T1000 (cell line): Measurements from ENCODE around the gene USP27X.
A peak's percentile ranks its signal among the peaks of the same experiment; 100 is the strongest.

ENCODE experiments used
- DNase-seq: peaks from one replicate; lab custom pipeline; 2025; ENCODE audit warnings: mixed read lengths; lab: John Stamatoyannopoulos, UW

Gene USP27X

GRCh38 chrX:49878834-49879655 lies at the start of gene USP27X:
Gene USP27X, plus strand, starts transcription at chrX:49879484. Its CDS starts 824 bp downstream, at chrX:49880308.
- peak; percentile 80 for DNase-seq

- no peak for DNase-seq
Observed at GRCh38 chrX:49838374-49838773, 40.9 kb upstream of the USP27X start.

- peak; percentile 19 for DNase-seq
Observed at GRCh38 chrX:49840679-49841078, 38.6 kb upstream of the USP27X start.

- no peak for DNase-seq
Observed at GRCh38 chrX:49842621-49843020, 36.7 kb upstream of the USP27X start.

- DNase-seq, result no peak
Observed at GRCh38 chrX:49844611-49845010, 34.7 kb upstream of the USP27X start.

- no peak for DNase-seq
Observed at GRCh38 chrX:49845701-49846403, 33.4 kb upstream of the USP27X start.

- no peak for DNase-seq
Observed at GRCh38 chrX:49846522-49846921, 32.8 kb upstream of the USP27X start.

- DNase-seq, result no peak
Observed at GRCh38 chrX:49848275-49848674, 31.0 kb upstream of the USP27X start.

- no peak for DNase-seq
Observed at GRCh38 chrX:49850028-49850427, 29.3 kb upstream of the USP27X start.

GRCh38 chrX:49853661-49854060 lies 25.6 kb upstream of the USP27X start:
- no peak for DNase-seq

GRCh38 chrX:49856819-49857218 lies 22.5 kb upstream of the USP27X start:
- DNase-seq, result no peak

GRCh38 chrX:49858341-49858740 lies 20.9 kb upstream of the USP27X start:
- no peak for DNase-seq

- no peak for DNase-seq
Observed at GRCh38 chrX:49859491-49859890, 19.8 kb upstream of the USP27X start.

- no peak for DNase-seq
Observed at GRCh38 chrX:49860867-49861535, 18.3 kb upstream of the USP27X start.

GRCh38 chrX:49862093-49862492 lies 17.2 kb upstream of the USP27X start:
- DNase-seq, result no peak

- DNase-seq, result no peak
Observed at GRCh38 chrX:49868739-49869138, 10.5 kb upstream of the USP27X start.

GRCh38 chrX:49876750-49877149 lies 2.5 kb upstream of the USP27X start:
- no peak for DNase-seq

- DNase-seq, result no peak
Observed at GRCh38 chrX:49877397-49878101, 1.7 kb upstream of the USP27X start.

GRCh38 chrX:49878128-49878833 lies 1.0 kb upstream of the USP27X start:
- no peak for DNase-seq

GRCh38 chrX:49879656-49880277 lies 483 bp downstream of the USP27X start:
- no peak for DNase-seq

- DNase-seq, result no peak
Observed at GRCh38 chrX:49880668-49881067, 1.4 kb downstream of the USP27X start.
